SK-N-SH (cell line): ENCODE measurements around the gene UNC5B. TPM values are rescaled to one million over a fixed set of nuclear protein-coding genes. Genes with fewer than 3 reads are reported as not detected.

Experiments used
- CTCF ChIA-PET: fragments of 300-600, 350-600 bp; formaldehyde crosslinking; extraction: SDS; loops from one replicate; lab custom pipeline; 2021; lab: Yijun Ruan, JAX
- POLR2A ChIA-PET: fragments of 350-600 bp; sonication (Branson Sonifier 250); formaldehyde crosslinking; extraction: SDS; loops from one replicate; lab custom pipeline; 2020; ENCODE audit warnings: antibody characterized with exemption, inconsistent platforms; lab: Yijun Ruan, JAX
- DNase-seq: peaks from one replicate; pipeline ENCODE4 v3.0.0; 2012
- H2AFZ ChIP-seq: fragments of 200-600 bp; sonication (generic); 2 replicates; pipeline ENCODE4 v1.8.1; 2016; ENCODE audit warnings: antibody characterized with exemption, mild to moderate bottlenecking, low read depth
- H3F3A ChIP-seq: fragments of 200-600 bp; sonication (generic); replicated peaks from 2 replicates; pipeline ENCODE3; 2016; ENCODE audit warnings: antibody characterized with exemption, mild to moderate bottlenecking; ENCODE audit not compliant: insufficient read depth
- H3K27ac ChIP-seq, 2 experiments: fragments of 200-500 bp in 1 of 2; fragments of 200-600 bp in 1 of 2; sonication (Bioruptor generic) in 1 of 2; sonication (generic), shearing (Covaris generic) in 1 of 2; 2 replicates each; pipeline versions ENCODE4 v1.5.1 to v1.6.1; 2014 to 2016; ENCODE audit warnings: low read depth in 2 of 2, inconsistent platforms in 1 of 2, low read length in 1 of 2, mild to moderate bottlenecking in 1 of 2, mixed read lengths in 1 of 2
- H3K27me3 ChIP-seq: fragments of 200-600 bp; sonication (generic), shearing (Covaris generic); 2 replicates; pipeline ENCODE4 v1.6.1; 2016; ENCODE audit warnings: mixed run types; ENCODE audit not compliant: insufficient read depth
- H3K36me3 ChIP-seq, 2 experiments: fragments of 200-500 bp in 1 of 2; fragments of 200-600 bp in 1 of 2; sonication (Bioruptor generic) in 1 of 2; sonication (generic) in 1 of 2; replicated peaks in 1 of 2; 2 replicates each; pipeline versions ENCODE3 to v1.5.1; 2014 to 2016; ENCODE audit warnings: low read length in 1 of 2, mild to moderate bottlenecking in 1 of 2; ENCODE audit not compliant: insufficient read depth in 2 of 2, control insufficient read depth in 1 of 2
- H3K4me1 ChIP-seq, 2 experiments: fragments of 200-500 bp in 1 of 2; fragments of 200-600 bp in 1 of 2; sonication (Bioruptor generic) in 1 of 2; sonication (generic), shearing (Covaris generic) in 1 of 2; 2 replicates each; pipeline versions ENCODE4 v1.5.1 to v1.6.1; 2014 to 2016; ENCODE audit warnings: low read depth in 1 of 2, low read length in 1 of 2, mixed run types in 1 of 2; ENCODE audit not compliant: insufficient read depth in 2 of 2, control insufficient read depth in 1 of 2
- H3K4me2 ChIP-seq: fragments of 200-600 bp; sonication (generic), shearing (Covaris generic); 2 replicates; pipeline ENCODE4 v1.6.1; 2017; ENCODE audit warnings: mixed run types
- H3K4me3 ChIP-seq, 2 experiments: fragments of 200-500 bp in 1 of 2; fragments of 200-600 bp in 1 of 2; sonication (Bioruptor generic) in 1 of 2; sonication (generic), shearing (Covaris generic) in 1 of 2; 2 replicates each; pipeline versions ENCODE4 v1.5.1 to v1.8.1; 2014 to 2016; ENCODE audit warnings: low read depth in 2 of 2, inconsistent platforms in 1 of 2, low read length in 1 of 2, mild to moderate bottlenecking in 1 of 2, mixed read lengths in 1 of 2, moderate library complexity in 1 of 2
- H3K79me2 ChIP-seq: fragments of 200-600 bp; sonication (generic); 2 replicates; pipeline ENCODE4 v1.8.1; 2017; ENCODE audit warnings: mild to moderate bottlenecking; ENCODE audit not compliant: insufficient read depth
- H3K9ac ChIP-seq: fragments of 200-600 bp; sonication (generic); 2 replicates; pipeline ENCODE4 v1.6.1; 2017; ENCODE audit warnings: mixed run types
- H3K9me2 ChIP-seq: fragments of 200-600 bp; sonication (generic); 2 replicates; pipeline ENCODE4 v1.6.1; 2017; ENCODE audit warnings: mixed run types
- H3K9me3 ChIP-seq: fragments of 200-600 bp; sonication (generic); 2 replicates; pipeline ENCODE4 v1.6.1; 2017; ENCODE audit warnings: mixed run types, mild to moderate bottlenecking, moderate library complexity
- H4K20me1 ChIP-seq: fragments of 200-600 bp; sonication (generic); 2 replicates; pipeline ENCODE4 v1.6.1; 2017; ENCODE audit warnings: mild to moderate bottlenecking, mixed run types; ENCODE audit not compliant: insufficient read depth
- EP300 ChIP-seq, 2 experiments: IDR thresholded peaks; 2 replicates each; pipeline versions ENCODE4 v1.4.0 to v1.6.1; 2012; ENCODE audit warnings: borderline replicate concordance in 1 of 2, low read depth in 1 of 2, low read length in 1 of 2
- FOXJ3 ChIP-seq: sonication (generic); formaldehyde crosslinking; IDR thresholded peaks from 2 replicates; pipeline ENCODE4 v1.5.1; 2020; ENCODE audit warnings: mild to moderate bottlenecking, missing genetic modification reagents
- FOXM1 ChIP-seq: IDR thresholded peaks from 2 replicates; pipeline ENCODE4 v1.4.0; 2012; ENCODE audit warnings: low read depth, mild to moderate bottlenecking
- GABPA ChIP-seq: IDR thresholded peaks from 2 replicates; pipeline ENCODE4 v1.4.0; 2012; ENCODE audit warnings: low read depth, mild to moderate bottlenecking
- GATA2 ChIP-seq: sonication (generic); formaldehyde crosslinking; IDR thresholded peaks from 2 replicates; pipeline ENCODE4 v1.5.0; 2020; ENCODE audit warnings: mild to moderate bottlenecking, missing genetic modification reagents
- MXI1 ChIP-seq: IDR thresholded peaks from 2 replicates; pipeline ENCODE4 v1.6.1; 2012; ENCODE audit warnings: mild to moderate bottlenecking, low read depth, low read length, improper control_type of control experiment
- POLR2AphosphoS5 ChIP-seq: IDR thresholded peaks from 2 replicates; pipeline ENCODE4 v1.6.1; 2012; ENCODE audit warnings: low read depth, low read length
- SMC3 ChIP-seq: IDR thresholded peaks from 2 replicates; pipeline ENCODE4 v1.6.1; 2012; ENCODE audit warnings: low read depth, low read length, improper control_type of control experiment
- TEAD4 ChIP-seq: IDR thresholded peaks from 2 replicates; pipeline ENCODE4 v1.4.0; 2012; ENCODE audit warnings: mild to moderate bottlenecking, borderline replicate concordance; ENCODE audit not compliant: insufficient read depth
- WGBS: methylation state at CpG from one replicate; pipeline ENCODE4 v1.1.6; 2017; ENCODE audit warnings: low lambda C conversion rate; 5-methylcytosine and 5-hydroxymethylcytosine counted together
- polyA plus RNA-seq, 3 experiments: library from polyadenylated mRNA; depleted of rRNA; stranded (reverse); fragments of >200 nt; gene quantifications; 2 replicates each; pipeline ENCODE4 v1.2.3, GENCODE V29; 2012
- TF ChIP-seq, protein P1 (sequence below): IDR thresholded peaks from 2 replicates; pipeline ENCODE4 v1.6.1; 2012; ENCODE audit warnings: mild to moderate bottlenecking, low read depth, low read length, moderate library complexity
- TF ChIP-seq, protein P2 (sequence below): fragments of 200-600 bp; sonication (generic); IDR thresholded peaks from 2 replicates; pipeline ENCODE4 v1.6.1; 2017; ENCODE audit warnings: antibody characterized with exemption, mild to moderate bottlenecking, moderate library complexity

Gene UNC5B
- polyA plus RNA-seq, 1 of the 3 experiments (the other 2 are of a cell fraction): 13.8 TPM

DNA sequence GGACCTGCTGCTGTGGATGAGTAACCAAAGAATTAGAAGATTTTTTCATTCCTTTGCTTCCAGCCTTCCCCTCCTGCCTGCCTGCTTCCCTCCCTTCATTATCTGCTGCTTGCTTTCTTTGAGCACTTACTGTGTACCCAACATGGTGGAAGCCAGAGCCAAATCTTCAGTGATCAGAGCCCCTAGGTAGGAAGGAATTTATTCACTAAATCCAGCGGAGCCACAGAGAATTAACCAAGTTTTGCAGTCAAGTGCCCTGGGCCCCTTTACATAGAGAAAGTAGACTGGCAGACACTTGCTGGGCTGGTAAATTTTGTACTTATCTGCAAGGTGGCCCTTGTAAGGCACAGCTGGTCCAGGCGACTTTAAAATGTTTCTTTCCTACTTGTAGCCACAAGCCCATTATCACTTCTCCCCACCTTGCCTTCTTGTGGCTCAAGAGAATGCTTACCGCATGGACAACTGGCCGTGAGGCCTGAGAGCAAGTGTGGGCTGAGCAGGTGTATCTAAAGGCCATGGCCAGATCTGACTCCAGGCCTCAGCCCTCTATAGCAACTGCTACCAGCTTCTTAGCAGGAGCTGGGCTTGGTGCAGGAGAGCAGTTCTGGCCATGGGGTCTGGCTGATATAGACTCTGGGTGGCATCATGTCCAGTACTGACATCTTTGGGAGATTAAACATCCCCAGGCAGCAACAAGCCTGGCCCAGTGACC lies 11.1 kb downstream of the UNC5B start:
- TF ChIP-seq FOXJ3 (CRISPR knock-in tag) (peak; percentile 85; the same call in 1 of the 2 replicates), TEAD4 (no peak), GATA2 (0 out of 2 replicates have a peak, but pooled peaks have one; percentile 58), MXI1 (0 out of 2 replicates have a peak, but pooled peaks have one; percentile 55)
- TF ChIP-seq, protein P1, sequence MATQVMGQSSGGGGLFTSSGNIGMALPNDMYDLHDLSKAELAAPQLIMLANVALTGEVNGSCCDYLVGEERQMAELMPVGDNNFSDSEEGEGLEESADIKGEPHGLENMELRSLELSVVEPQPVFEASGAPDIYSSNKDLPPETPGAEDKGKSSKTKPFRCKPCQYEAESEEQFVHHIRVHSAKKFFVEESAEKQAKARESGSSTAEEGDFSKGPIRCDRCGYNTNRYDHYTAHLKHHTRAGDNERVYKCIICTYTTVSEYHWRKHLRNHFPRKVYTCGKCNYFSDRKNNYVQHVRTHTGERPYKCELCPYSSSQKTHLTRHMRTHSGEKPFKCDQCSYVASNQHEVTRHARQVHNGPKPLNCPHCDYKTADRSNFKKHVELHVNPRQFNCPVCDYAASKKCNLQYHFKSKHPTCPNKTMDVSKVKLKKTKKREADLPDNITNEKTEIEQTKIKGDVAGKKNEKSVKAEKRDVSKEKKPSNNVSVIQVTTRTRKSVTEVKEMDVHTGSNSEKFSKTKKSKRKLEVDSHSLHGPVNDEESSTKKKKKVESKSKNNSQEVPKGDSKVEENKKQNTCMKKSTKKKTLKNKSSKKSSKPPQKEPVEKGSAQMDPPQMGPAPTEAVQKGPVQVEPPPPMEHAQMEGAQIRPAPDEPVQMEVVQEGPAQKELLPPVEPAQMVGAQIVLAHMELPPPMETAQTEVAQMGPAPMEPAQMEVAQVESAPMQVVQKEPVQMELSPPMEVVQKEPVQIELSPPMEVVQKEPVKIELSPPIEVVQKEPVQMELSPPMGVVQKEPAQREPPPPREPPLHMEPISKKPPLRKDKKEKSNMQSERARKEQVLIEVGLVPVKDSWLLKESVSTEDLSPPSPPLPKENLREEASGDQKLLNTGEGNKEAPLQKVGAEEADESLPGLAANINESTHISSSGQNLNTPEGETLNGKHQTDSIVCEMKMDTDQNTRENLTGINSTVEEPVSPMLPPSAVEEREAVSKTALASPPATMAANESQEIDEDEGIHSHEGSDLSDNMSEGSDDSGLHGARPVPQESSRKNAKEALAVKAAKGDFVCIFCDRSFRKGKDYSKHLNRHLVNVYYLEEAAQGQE: no peak
- TF ChIP-seq, protein P2, sequence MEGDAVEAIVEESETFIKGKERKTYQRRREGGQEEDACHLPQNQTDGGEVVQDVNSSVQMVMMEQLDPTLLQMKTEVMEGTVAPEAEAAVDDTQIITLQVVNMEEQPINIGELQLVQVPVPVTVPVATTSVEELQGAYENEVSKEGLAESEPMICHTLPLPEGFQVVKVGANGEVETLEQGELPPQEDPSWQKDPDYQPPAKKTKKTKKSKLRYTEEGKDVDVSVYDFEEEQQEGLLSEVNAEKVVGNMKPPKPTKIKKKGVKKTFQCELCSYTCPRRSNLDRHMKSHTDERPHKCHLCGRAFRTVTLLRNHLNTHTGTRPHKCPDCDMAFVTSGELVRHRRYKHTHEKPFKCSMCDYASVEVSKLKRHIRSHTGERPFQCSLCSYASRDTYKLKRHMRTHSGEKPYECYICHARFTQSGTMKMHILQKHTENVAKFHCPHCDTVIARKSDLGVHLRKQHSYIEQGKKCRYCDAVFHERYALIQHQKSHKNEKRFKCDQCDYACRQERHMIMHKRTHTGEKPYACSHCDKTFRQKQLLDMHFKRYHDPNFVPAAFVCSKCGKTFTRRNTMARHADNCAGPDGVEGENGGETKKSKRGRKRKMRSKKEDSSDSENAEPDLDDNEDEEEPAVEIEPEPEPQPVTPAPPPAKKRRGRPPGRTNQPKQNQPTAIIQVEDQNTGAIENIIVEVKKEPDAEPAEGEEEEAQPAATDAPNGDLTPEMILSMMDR: no peak
- TF ChIP-seq, all 33 proteins: peak for 3
- Histone ChIP-seq H3K9me2 (no peaks in the 10 kb centered on the region), H3K9ac (no peak overlapping the region), H3K36me3 (peaks cover 5% of the 10 kb centered on the region in 2 experiments), H3K4me3 (no peak overlapping the region), H3K9me3 (no peaks in the 10 kb centered on the region), H3K4me1 (peaks cover 38 to 70% of the 10 kb centered on the region in 2 experiments), H3K27me3 (no peaks in the 10 kb centered on the region), H3F3A (peaks cover 14% of the 10 kb centered on the region), H2AFZ (no peak overlapping the region), H3K4me2 (peak overlapping the region; percentile 18; the same call in 1 of the 2 replicates), H3K79me2 (peaks cover 98% of the 10 kb centered on the region), H3K27ac (peak overlapping the region; percentile 29 to 98; a peak in 3 of 4 replicates), H4K20me1 (peaks cover 94% of the 10 kb centered on the region)
- 85% methylated on average over 4 of the region's 4 CpGs for WGBS
- CTCF ChIA-PET: interaction anchor here (0.7 to 7.0 kb wide), 14 partner anchors 8 to 326 kb away, joined by 3 to 71 read pairs (median 4); no protein-coding TSS in a partner anchor
- peak; percentile 84 for DNase-seq
- POLR2A ChIA-PET: interaction anchor here (0.8 to 3.7 kb wide), 11 partner anchors 8 to 55 kb away, joined by 3 to 23 read pairs (median 7); partner anchors contain the start of gene UNC5B

DNA sequence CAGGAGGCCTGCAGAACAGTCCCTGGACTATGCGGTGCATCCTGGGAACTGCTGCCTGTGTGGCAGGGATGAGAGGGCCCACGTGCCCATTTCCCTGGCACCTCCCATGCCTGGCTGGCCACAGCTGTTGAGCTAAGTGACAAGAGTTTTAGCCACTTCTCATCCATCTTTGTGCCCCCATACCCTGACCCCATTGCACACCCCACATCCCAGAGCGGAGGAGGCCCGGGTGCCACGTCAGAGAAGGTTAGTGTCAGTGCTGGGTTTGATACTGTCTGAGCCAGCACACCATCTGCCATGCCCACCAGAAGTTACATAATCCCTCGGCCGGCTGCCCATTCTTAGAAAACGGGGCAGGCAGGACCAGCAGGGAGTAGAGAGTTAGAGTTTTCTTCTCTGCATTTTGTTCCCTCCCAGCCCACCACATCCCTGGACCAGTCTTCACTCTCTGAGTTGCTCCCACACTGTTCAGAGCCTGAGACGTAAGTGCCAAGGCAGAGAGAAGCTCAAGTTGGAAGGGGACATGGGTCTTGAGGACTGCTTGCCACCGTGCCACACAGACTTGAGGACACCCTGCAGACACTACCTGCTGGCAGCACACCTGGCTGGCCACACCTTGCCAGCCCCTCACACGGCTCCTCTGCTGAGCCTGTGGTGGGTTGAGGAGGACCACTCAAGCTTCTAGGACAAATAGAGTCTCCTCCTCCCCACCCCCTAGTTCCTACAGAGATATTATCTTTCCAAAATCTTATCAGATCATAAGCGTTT lies 13.1 kb downstream of the UNC5B start:
- Histone ChIP-seq H3K4me1 (peaks cover 30 to 74% of the 10 kb centered on the region in 2 experiments), H3K9me2 (no peaks in the 10 kb centered on the region), H2AFZ (no peak overlapping the region), H3K9me3 (no peaks in the 10 kb centered on the region), H3K9ac (no peak overlapping the region), H3K79me2 (peaks cover 98% of the 10 kb centered on the region), H3K4me2 (no peak overlapping the region), H3K27me3 (no peaks in the 10 kb centered on the region), H3F3A (peaks cover 9% of the 10 kb centered on the region), H3K36me3 (peaks cover 5 to 7% of the 10 kb centered on the region in 2 experiments), H3K4me3 (no peak overlapping the region), H4K20me1 (peaks cover 94% of the 10 kb centered on the region), H3K27ac (peak overlapping the region in 1 of 2 experiments; percentile 93; a peak in 1 of 4 replicates)
- DNase-seq: no peak
- ChIA-PET POLR2A (no interaction called here), CTCF (interaction anchor here (1.7 to 7.0 kb wide), 4 partner anchors 11 to 322 kb away, joined by 5 to 71 read pairs (median 6); no protein-coding TSS in a partner anchor)
- WGBS: 80% methylated on average over 11 of the region's 12 CpGs
- TF ChIP-seq TEAD4: no peak
- no peak for TF ChIP-seq EP300 (IDR thresholded peaks at IDR 0.05; ENCODE audit: borderline replicate concordance in 1 of 2, low read depth in 1 of 2, low read length in 1 of 2)
- TF ChIP-seq GABPA: no peak
- no peak for TF ChIP-seq SMC3
- TF ChIP-seq, protein P1: no peak
- no peak for TF ChIP-seq POLR2AphosphoS5
- no peak for TF ChIP-seq FOXM1
